Measurements from ENCODE around the gene ZNRF1. TPM values are rescaled to one million over a fixed set of nuclear protein-coding genes. Genes with fewer than 3 reads are reported as not detected.

Gene ZNRF1
- total RNA-seq, 4 donors from 2014 or later, result 18.2 to 28.3 (median 23.6) TPM

DNA sequence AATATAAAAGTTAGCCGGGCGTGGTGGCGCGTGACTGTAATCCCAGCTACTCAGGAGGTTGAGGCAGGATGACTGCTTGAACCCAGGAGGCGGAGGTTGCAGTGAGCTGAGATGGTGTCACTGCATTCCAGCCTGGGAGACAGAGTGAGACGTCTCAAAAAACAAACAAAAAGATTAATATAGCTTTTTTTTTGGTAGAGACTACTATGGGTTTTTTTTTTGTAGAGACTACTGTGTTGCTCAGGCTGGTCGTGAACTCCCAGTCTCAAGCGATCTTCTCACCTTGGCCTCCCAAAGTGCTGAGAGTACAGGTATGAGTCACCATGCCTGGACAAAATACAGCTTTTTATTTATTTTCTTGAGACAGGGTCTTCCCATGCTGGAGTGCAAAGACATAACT, 20.2 kb downstream of the ZNRF1 start:
- intact Hi-C loops (cut with DNase I), result no loop called here

GRCh38 chr16:75019586-75019985, 20.8 kb downstream of the ZNRF1 start:
- Histone ChIP-seq H3K27ac (replicated peaks in 1 of 4) (no peak overlapping the region), H3K4me1 (peaks cover 6 to 32% (median 21%) of the 10 kb centered on the region in 4 donors), H3K27me3 (no peaks in the 10 kb centered on the region), H3K9me3 (peaks cover 0 to 8% (median 2%) of the 10 kb centered on the region in 4 donors), H3K4me3 (no peak overlapping the region), H3K36me3 (no peaks in the 10 kb centered on the region)
- 96% methylated on average over 7 of the region's 7 CpGs for WGBS
- no peak for DNase-seq (ENCODE audit: extremely low spot score)
- intact Hi-C loops (cut with DNase I), result no loop called here
- TF ChIP-seq POLR2A (IDR thresholded peaks at IDR 0.05; ENCODE audit: low read depth) (no peak), POLR2AphosphoS5 (IDR thresholded peaks at IDR 0.05) (no peak), EP300 (IDR thresholded peaks at IDR 0.05) (no peak), CTCF (IDR thresholded peaks at IDR 0.05) (no peak)

More for the DNA sequence above, 20.2 kb downstream of the ZNRF1 start:
- Histone ChIP-seq H3K27me3 (no peaks in the 10 kb centered on the region), H3K4me1 (peaks cover 3 to 30% (median 20%) of the 10 kb centered on the region in 4 donors), H3K36me3 (no peaks in the 10 kb centered on the region), H3K9me3 (peaks cover 0 to 8% (median 2%) of the 10 kb centered on the region in 4 donors), H3K27ac (replicated peaks in 1 of 4) (no peak overlapping the region), H3K4me3 (no peak overlapping the region)
- DNase-seq (ENCODE audit: extremely low spot score), result no peak
- WGBS, result 89% methylated on average over 8 of the region's 8 CpGs
- TF ChIP-seq CTCF (IDR thresholded peaks at IDR 0.05), result no peak

DNA sequence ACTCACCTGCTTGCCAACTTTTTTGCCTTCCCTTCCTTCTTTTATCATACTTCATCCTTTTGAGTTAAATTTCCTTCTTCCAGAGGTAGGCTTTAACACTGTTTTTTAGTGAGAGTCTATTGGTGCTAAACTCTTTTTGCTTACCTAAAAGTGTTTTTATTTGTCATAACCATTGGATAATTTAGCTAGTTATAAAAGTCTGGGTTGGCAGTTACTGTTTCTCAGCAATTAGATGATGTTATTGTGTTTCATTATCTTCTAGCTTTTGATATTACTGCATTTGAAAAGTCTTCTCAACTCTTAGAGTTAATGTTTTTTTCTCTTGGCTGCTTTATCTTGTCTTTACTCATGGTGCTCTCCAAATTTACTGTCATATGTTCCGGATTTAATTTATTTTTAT, 22.6 kb downstream of the ZNRF1 start:
- WGBS, result 82% methylated on average over 1 of the region's 1 CpG
- H3K27me3 ChIP-seq, result no peaks in the 10 kb centered on the region

GRCh38 chr16:75022567-75022966, 23.7 kb downstream of the ZNRF1 start:
- peaks cover 0 to 8% (median 2%) of the 10 kb centered on the region in 4 donors for H3K9me3 ChIP-seq
- no peak for DNase-seq (ENCODE audit: extremely low spot score)
- peaks cover 24 to 46% (median 38%) of the 10 kb centered on the region in 4 donors for H3K4me1 ChIP-seq
- no peaks in the 10 kb centered on the region for H3K27me3 ChIP-seq
- WGBS, result 94% methylated on average over 4 of the region's 4 CpGs
- TF ChIP-seq POLR2A (IDR thresholded peaks at IDR 0.05; ENCODE audit: low read depth), result no peak
- no peak for TF ChIP-seq POLR2AphosphoS5 (IDR thresholded peaks at IDR 0.05)
- TF ChIP-seq EP300 (IDR thresholded peaks at IDR 0.05), result no peak
- TF ChIP-seq CTCF (IDR thresholded peaks at IDR 0.05), result no peak
- intact Hi-C loops (cut with DNase I), result no loop called here
- no peaks in the 10 kb centered on the region for H3K36me3 ChIP-seq
- no peak overlapping the region for H3K4me3 ChIP-seq
- no peak overlapping the region for H3K27ac ChIP-seq (replicated peaks in 1 of 4)

More for the DNA sequence above, 22.6 kb downstream of the ZNRF1 start:
- Histone ChIP-seq H3K36me3 (no peaks in the 10 kb centered on the region), H3K9me3 (peaks cover 0 to 8% (median 2%) of the 10 kb centered on the region in 4 donors), H3K4me3 (no peak overlapping the region), H3K4me1 (peaks cover 22 to 47% (median 35%) of the 10 kb centered on the region in 4 donors), H3K27ac (replicated peaks in 1 of 4) (no peak overlapping the region)
- intact Hi-C loops (cut with DNase I), result no loop called here
- DNase-seq (ENCODE audit: extremely low spot score), result no peak
- TF ChIP-seq EP300 (IDR thresholded peaks at IDR 0.05), result no peak
- no peak for TF ChIP-seq POLR2AphosphoS5 (IDR thresholded peaks at IDR 0.05)
- TF ChIP-seq POLR2A (IDR thresholded peaks at IDR 0.05; ENCODE audit: low read depth), result no peak
- no peak for TF ChIP-seq CTCF (IDR thresholded peaks at IDR 0.05)

DNA sequence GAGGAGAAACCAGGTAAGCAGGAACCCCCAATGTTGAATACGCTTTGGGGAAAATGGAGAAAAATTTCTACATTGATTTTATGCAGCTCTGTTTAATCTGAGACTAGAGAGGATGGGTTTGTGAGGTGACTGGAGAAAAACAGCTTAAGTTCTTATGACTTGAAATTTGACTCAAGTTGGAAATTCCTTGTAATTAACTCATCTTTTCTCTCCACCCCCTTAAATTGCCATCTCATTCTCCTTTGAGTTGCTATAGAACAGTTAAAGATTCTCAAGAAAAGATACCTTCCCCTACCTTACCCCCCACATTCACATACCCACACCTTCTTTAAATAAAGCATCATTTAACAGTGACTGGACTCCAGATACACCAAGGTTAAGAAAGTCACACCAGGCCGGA, 24.2 kb downstream of the ZNRF1 start:
- WGBS, result 92% methylated on average over 2 of the region's 2 CpGs
- no peaks in the 10 kb centered on the region for H3K27me3 ChIP-seq
- H3K36me3 ChIP-seq, result no peaks in the 10 kb centered on the region
- no peak overlapping the region for H3K27ac ChIP-seq (replicated peaks in 1 of 4)
- no peak overlapping the region for H3K4me3 ChIP-seq
- no peak for DNase-seq (ENCODE audit: extremely low spot score)
- H3K9me3 ChIP-seq, result peaks cover 0 to 8% (median 2%) of the 10 kb centered on the region in 4 donors
- H3K4me1 ChIP-seq, result peaks cover 21 to 45% (median 37%) of the 10 kb centered on the region in 4 donors
- TF ChIP-seq POLR2A (IDR thresholded peaks at IDR 0.05; ENCODE audit: low read depth), result no peak
- TF ChIP-seq POLR2AphosphoS5 (IDR thresholded peaks at IDR 0.05), result no peak
- no peak for TF ChIP-seq EP300 (IDR thresholded peaks at IDR 0.05)
- TF ChIP-seq CTCF (IDR thresholded peaks at IDR 0.05), result no peak
- intact Hi-C loops (cut with DNase I), result no loop called here
